ENCODE data around the gene ECI1.
"Not testable (repeated sequence)": the region's sequence is repeated elsewhere in the genome, so short reads cannot be mapped to it uniquely, and the experiment has no call there.

Gene ECI1

DNA sequence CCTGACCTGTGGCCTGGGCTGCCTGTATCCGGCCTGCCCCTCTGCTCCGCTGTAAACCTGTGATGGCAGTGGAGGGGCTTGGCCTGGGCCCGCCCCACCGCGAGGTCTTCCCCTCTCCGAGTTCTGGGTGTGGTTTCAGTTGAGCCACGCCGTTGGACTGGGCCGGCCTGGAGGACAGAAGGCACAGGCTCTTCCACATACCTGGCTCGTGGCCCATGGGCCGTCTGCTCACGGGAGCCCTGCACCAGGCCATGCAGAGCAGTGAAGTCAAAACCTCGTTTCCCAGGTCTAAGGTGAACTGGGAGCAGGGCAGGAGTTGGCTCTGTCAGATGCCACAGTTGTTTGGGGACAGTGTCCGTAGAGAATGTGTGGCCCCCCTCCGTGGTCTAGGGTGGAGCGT lies 22.1 kb upstream of the ECI1 start:
- no peak for DNase-seq (ENCODE audit: low spot score)
- H3K4me3 ChIP-seq = no peak overlapping the region
- no peak overlapping the region for H3K27ac ChIP-seq
- TF ChIP-seq, protein P1, sequence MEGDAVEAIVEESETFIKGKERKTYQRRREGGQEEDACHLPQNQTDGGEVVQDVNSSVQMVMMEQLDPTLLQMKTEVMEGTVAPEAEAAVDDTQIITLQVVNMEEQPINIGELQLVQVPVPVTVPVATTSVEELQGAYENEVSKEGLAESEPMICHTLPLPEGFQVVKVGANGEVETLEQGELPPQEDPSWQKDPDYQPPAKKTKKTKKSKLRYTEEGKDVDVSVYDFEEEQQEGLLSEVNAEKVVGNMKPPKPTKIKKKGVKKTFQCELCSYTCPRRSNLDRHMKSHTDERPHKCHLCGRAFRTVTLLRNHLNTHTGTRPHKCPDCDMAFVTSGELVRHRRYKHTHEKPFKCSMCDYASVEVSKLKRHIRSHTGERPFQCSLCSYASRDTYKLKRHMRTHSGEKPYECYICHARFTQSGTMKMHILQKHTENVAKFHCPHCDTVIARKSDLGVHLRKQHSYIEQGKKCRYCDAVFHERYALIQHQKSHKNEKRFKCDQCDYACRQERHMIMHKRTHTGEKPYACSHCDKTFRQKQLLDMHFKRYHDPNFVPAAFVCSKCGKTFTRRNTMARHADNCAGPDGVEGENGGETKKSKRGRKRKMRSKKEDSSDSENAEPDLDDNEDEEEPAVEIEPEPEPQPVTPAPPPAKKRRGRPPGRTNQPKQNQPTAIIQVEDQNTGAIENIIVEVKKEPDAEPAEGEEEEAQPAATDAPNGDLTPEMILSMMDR (IDR thresholded peaks at IDR 0.05) = no peak

DNA sequence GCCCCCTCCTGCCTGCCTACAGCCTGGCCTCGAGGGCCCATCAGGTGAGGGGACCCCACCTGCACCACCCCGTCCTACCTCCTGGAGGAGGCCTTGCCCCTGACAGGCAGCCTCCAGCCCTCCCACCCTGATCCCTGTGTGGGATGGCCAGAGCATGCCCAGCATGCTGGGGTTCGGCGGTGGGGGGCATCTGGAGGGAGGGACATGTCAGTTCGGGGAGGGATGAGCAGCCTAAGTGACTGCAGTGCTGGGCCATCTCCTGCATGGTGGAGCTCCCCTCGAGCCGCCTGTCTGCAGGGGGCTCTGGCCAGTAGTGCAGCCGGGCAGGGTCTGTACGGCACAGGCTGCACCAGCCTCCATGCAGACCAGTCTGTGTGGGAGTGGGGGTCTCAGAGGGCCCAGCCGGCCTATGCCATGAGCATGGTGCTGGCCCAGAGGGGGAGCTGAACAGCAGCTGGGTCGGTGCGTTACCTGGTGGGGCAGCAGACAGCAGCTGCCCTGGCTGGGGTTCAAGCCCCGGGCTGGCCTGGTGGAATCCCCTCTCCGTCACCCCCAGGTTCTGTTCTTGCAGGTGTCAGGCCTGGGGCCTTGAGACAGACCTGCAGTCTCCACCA lies 20.6 kb upstream of the ECI1 start:
- no peak for DNase-seq (ENCODE audit: low spot score)
- TF ChIP-seq, protein P1 (IDR thresholded peaks at IDR 0.05) = no peak

DNA sequence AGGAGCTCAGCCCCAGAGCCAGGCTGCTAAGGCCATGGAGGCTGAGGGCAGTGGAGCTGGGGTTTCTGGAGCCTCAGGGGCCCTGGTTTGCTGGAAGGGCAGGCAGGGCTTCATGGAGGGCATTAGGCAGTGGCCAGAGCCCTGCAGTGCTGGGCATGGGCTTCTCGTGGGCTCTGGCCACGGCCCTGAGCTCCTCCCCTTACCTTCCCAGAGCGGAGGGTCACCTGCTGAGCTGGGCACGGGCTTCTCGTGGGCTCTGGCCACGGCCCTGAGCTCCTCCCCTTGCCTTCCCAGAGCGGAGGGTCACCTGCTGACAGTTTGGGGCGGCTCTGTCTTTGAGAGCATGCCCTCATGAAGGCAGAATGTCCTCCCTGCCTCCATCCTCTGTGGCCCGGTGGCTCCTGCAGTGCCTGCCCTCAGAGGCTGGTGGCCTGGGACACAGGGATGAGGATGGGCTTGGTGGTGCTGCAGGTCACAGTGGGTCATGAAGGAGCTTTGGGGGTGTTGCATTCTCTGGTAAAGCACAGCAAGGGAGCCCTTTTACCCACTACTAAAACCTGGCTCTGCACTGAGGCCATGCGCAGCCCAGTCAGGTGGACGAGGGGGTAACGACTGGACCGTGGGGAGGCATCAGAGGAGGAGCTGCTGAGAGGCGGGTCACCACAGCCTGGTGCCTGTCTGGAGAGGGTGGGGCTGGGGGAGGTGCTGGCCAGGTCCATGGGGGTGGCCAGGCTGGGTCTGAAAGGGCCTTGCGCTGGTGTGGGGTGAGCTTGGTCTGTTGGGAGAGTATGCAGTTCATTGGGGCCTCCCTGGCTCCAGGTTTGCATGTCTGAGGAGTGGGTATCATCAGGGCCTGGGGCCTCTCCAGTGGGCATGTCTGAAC lies 19.4 kb upstream of the ECI1 start:
- TF ChIP-seq, protein P1 (IDR thresholded peaks at IDR 0.05) = no peak
- DNase-seq (ENCODE audit: low spot score) = no peak
- no peak overlapping the region for H3K4me3 ChIP-seq
- H3K27ac ChIP-seq = no peak overlapping the region

More for the DNA sequence above, 20.6 kb upstream of the ECI1 start:
- Histone ChIP-seq H3K4me3 (no peak overlapping the region), H3K27ac (no peak overlapping the region)

DNA sequence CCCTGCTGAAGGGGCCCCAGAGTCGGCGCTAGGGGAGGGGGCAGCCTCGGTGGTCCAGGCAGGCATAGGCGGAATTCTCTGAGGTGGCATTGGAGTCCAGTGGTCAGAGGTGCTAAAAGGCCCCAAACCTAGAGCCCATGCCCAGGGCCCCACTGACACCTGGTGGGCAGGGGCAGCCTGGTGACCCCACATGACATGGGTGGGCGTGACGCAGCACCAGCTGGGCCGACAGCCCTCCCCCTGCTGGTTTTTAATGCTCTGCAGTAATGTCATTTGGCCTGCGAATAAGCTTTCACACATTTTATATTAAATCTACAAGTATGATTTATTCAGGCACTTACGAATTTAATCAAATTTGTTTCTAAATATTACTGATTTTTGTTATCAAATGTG lies 18.7 kb upstream of the ECI1 start:
- H3K4me3 ChIP-seq = no peak overlapping the region

DNA sequence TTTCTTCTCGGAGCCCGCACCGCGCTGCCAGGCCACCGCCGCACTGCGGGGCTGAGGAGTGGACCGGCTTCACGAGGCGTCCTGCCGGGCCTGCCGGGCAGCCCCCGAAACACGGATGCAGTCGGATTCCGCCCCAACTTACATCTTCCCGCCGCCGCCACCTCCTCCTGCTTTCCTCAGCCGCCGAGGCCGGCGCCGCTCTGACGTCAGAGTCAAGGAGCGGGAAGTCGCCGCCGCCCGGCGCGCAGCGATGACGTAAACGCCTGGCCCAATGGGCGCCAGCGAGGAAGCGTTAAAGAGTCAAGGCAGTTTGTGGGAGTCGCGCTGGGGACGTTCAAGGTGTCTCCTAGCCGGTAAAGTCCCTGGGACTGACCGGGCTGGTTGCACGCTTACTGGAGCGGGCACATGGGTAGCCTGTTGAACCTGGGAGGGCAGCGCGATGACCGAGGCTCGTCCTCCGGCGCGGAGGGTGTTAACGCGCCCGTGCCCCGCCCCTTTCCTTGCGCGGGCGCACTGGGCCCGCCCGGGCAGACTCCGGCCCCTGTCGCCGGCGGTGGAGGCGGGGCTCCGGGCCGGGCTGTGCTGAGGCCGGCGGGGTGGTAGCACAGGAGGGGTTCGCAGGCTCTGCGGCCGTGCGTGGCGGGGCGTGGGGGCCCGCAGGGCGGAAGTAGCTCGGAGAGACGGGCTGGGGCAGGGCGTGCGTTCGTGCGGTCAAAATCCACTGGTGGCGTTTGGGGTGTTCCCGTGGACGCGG lies 16.7 kb upstream of the ECI1 start, which contains the start of gene RNPS1:
TSS of gene RNPS1 (minus strand) at position 214 of the 754 bp plus-strand sequence. CDS start 3,483 bp downstream, outside the sequence.
- peak within 1 kb of the TSS; percentile 97 for H3K4me3 ChIP-seq
- TF ChIP-seq, protein P1 (IDR thresholded peaks at IDR 0.05) = no peak
- peak within 1 kb of the TSS; percentile 87 to 97 for H3K27ac ChIP-seq
- peak; percentile 96 for DNase-seq (ENCODE audit: low spot score)

More for the DNA sequence above, 18.7 kb upstream of the ECI1 start:
- no peak overlapping the region for H3K27ac ChIP-seq
- TF ChIP-seq, protein P1 (IDR thresholded peaks at IDR 0.05) = no peak
- DNase-seq (ENCODE audit: low spot score) = no peak

DNA sequence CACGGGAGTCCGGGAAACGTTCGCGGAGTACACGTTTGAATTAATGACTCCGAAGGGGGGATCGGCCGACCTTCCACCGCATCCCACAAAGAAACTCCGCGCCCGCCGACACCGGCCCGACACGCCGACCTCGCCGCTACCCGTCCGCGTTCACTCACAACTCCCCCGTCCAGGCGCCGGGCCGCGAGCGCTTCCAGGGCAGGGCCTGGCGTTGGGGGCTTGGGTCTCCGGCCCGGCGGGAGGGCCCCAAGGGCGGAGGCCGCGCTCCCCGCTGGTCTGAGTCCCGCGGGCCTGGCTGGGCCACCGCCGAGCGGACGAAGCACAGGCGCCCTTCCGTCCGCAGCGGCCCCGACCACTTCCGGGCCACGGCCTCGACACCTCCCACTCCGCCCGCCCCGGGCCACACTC lies 16.1 kb upstream of the ECI1 start:
- not testable (repeated sequence) for DNase-seq (ENCODE audit: low spot score)
- peak overlapping the region; percentile 87 to 97 for H3K27ac ChIP-seq

DNA sequence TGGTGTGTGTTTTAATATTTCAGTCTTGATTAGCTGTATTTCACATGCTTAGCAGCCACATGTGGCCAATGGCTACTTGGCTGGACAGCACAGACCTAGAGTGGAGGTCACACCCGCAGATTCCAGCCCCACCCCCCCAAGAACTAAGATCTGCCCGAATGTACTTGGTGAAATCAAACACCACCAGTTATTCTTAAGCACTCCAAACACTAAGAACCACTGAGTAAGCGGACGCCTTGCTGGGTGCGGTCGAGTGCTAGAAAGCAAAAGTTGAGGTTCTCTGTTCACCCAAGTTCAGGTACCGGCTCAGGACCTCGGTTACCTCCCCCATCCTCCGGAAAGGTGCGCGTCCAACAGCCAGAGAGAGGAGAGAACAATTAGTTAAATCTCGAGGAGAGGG lies 15.5 kb upstream of the ECI1 start:
- DNase-seq (ENCODE audit: low spot score); H3K27ac ChIP-seq: not testable (repeated sequence)
- H3K4me3 ChIP-seq = peak overlapping the region; percentile 97

More for the DNA sequence above, 16.1 kb upstream of the ECI1 start:
- H3K4me3 ChIP-seq = peak overlapping the region; percentile 97

DNA sequence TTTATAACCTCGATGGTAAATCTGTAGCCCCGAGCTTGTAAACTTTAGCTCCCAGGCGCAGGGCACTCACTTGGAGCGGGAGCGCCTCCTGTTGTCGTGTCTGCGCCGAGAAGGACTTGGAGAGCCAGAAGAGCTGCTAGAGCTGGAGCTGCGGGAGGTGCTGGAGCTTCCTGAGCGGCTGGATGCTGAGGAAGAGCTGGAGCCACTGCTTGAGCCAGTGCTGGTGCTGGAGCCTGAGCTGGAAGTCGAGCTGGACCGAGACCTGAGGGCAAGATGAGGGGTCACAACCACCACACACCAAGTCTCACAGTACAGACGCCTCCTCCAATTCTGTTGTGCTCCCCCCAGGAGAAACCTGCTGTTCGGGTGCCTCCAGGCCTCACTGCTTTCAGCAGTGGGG lies 11.6 kb upstream of the ECI1 start:
- not testable (repeated sequence) for DNase-seq (ENCODE audit: low spot score); H3K4me3 ChIP-seq; H3K27ac ChIP-seq
